KOPT-K1 (cell line): ENCODE results near the gene ZMIZ1.

Experiments used
- H3K27ac ChIP-seq: fragments of 200-600 bp; sonication (generic); 2 replicates; pipeline ENCODE4 v1.5.1; 2016; ENCODE audit warnings: antibody characterized with exemption, mild to moderate bottlenecking, low read depth, low read length; ENCODE audit not compliant: poor library complexity, severe bottlenecking
- H3K36me3 ChIP-seq: fragments of 200-600 bp; sonication (generic); 2 replicates; pipeline ENCODE4 v1.5.1; 2017; ENCODE audit warnings: antibody characterized with exemption, mild to moderate bottlenecking, low read length, moderate library complexity; ENCODE audit not compliant: insufficient read depth
- H3K9me3 ChIP-seq: fragments of 200-600 bp; sonication (generic); 2 replicates; pipeline ENCODE4 v1.5.1; 2017; ENCODE audit warnings: antibody characterized with exemption, low read length, mild to moderate bottlenecking; ENCODE audit not compliant: insufficient read depth, poor library complexity, severe bottlenecking

ZMIZ1 gene

GRCh38 chr10:79201706-79202105 is 132.9 kb downstream of the ZMIZ1 start:
- Histone ChIP-seq H3K36me3 (peaks cover 75% of the 10 kb centered on the region), H3K27ac (no peak overlapping the region), H3K9me3 (no peaks in the 10 kb centered on the region)

- H3K9me3 ChIP-seq, result no peaks in the 10 kb centered on the region
- peaks cover 75% of the 10 kb centered on the region for H3K36me3 ChIP-seq
Observed at GRCh38 chr10:79202188-79203013, 133.6 kb downstream of the ZMIZ1 start.

GRCh38 chr10:79203014-79203644 is 134.4 kb downstream of the ZMIZ1 start:
- Histone ChIP-seq H3K9me3 (no peaks in the 10 kb centered on the region), H3K27ac (no peak overlapping the region), H3K36me3 (peaks cover 77% of the 10 kb centered on the region)

More at GRCh38 chr10:79202188-79203013, 133.6 kb downstream of the ZMIZ1 start:
- no peak overlapping the region for H3K27ac ChIP-seq

- Histone ChIP-seq H3K9me3 (no peaks in the 10 kb centered on the region), H3K27ac (no peak overlapping the region), H3K36me3 (peaks cover 84% of the 10 kb centered on the region)
Observed at GRCh38 chr10:79203833-79204232, 135.1 kb downstream of the ZMIZ1 start.

GRCh38 chr10:79206300-79207095 is 137.7 kb downstream of the ZMIZ1 start:
- H3K36me3 ChIP-seq, result peaks cover 99% of the 10 kb centered on the region
- H3K9me3 ChIP-seq, result no peaks in the 10 kb centered on the region
- H3K27ac ChIP-seq, result no peak overlapping the region

GRCh38 chr10:79207096-79207357 is 138.3 kb downstream of the ZMIZ1 start:
- Histone ChIP-seq H3K27ac (no peak overlapping the region), H3K36me3 (peaks cover 97% of the 10 kb centered on the region), H3K9me3 (no peaks in the 10 kb centered on the region)

- Histone ChIP-seq H3K27ac (no peak overlapping the region), H3K9me3 (no peaks in the 10 kb centered on the region), H3K36me3 (peaks cover 97% of the 10 kb centered on the region)
Observed at GRCh38 chr10:79207726-79208125, 139.0 kb downstream of the ZMIZ1 start.

GRCh38 chr10:79208251-79208983 is 139.7 kb downstream of the ZMIZ1 start:
- H3K36me3 ChIP-seq, result peaks cover 97% of the 10 kb centered on the region
- no peaks in the 10 kb centered on the region for H3K9me3 ChIP-seq
- H3K27ac ChIP-seq, result no peak overlapping the region

- Histone ChIP-seq H3K36me3 (peaks cover 97% of the 10 kb centered on the region), H3K9me3 (no peaks in the 10 kb centered on the region), H3K27ac (no peak overlapping the region)
Observed at GRCh38 chr10:79209340-79209739, 140.6 kb downstream of the ZMIZ1 start.

GRCh38 chr10:79209831-79210230 is 141.1 kb downstream of the ZMIZ1 start:
- Histone ChIP-seq H3K9me3 (no peaks in the 10 kb centered on the region), H3K36me3 (peaks cover 97% of the 10 kb centered on the region), H3K27ac (no peak overlapping the region)

- H3K9me3 ChIP-seq, result no peaks in the 10 kb centered on the region
- H3K27ac ChIP-seq, result no peak overlapping the region
- peaks cover 97% of the 10 kb centered on the region for H3K36me3 ChIP-seq
Observed at GRCh38 chr10:79210672-79211071, 141.9 kb downstream of the ZMIZ1 start.

- Histone ChIP-seq H3K27ac (no peak overlapping the region), H3K36me3 (peaks cover 97% of the 10 kb centered on the region)
Observed at GRCh38 chr10:79211616-79212015, 142.8 kb downstream of the ZMIZ1 start.

GRCh38 chr10:79215531-79215930 is 146.8 kb downstream of the ZMIZ1 start:
- H3K9me3 ChIP-seq, result no peaks in the 10 kb centered on the region
- H3K27ac ChIP-seq, result no peak overlapping the region
- H3K36me3 ChIP-seq, result peaks cover 98% of the 10 kb centered on the region

More at GRCh38 chr10:79211616-79212015, 142.8 kb downstream of the ZMIZ1 start:
- no peaks in the 10 kb centered on the region for H3K9me3 ChIP-seq

- peaks cover 98% of the 10 kb centered on the region for H3K36me3 ChIP-seq
- no peak overlapping the region for H3K27ac ChIP-seq
- H3K9me3 ChIP-seq, result no peaks in the 10 kb centered on the region
Observed at GRCh38 chr10:79219322-79219957, 150.7 kb downstream of the ZMIZ1 start.
